Mucosa of gallbladder (tissue), 1 donor: Measurements from ENCODE around the gene RPL39. TPM values are rescaled to one million over a fixed set of nuclear protein-coding genes. Genes with fewer than 3 reads are reported as not detected.
"Not testable (repeated sequence)": the region's sequence is repeated elsewhere in the genome, so short reads cannot be mapped to it uniquely, and the experiment has no call there.

Experiments
- DNase-seq: peaks from one replicate; pipeline ENCODE4 v3.0.0-alpha.2; 2020; ENCODE audit warnings: low spot score
- total RNA-seq: library from RNA; stranded (reverse); gene quantifications from one replicate; pipeline ENCODE4 v1.2.1, GENCODE V29; 2021
- donor health status: DM: no; HTN: no; CAD: no.

RPL39 gene
- total RNA-seq, 1 donor from 2014 or later: 917 TPM

DNA sequence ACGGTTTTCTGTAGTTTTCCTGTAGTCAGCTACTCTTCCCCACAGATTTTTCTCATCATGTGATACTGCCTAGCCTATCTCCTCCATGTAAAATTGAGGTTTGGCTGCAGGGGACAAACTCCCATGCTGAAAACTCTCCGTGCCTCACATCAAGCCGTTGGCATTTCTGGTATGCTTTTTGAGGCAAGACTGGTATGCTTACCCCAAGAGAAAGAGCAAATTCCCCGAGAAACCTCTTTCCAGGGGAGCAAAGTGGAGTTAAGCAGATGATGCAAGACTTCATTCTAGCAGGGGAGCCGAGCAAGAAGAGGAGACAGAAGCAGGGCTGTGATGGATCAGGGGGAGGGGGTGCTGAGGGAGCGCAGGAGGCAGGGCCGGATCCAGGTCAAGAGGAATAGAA, 28.2 kb downstream of the RPL39 start:
- DNase-seq: no peak

DNA sequence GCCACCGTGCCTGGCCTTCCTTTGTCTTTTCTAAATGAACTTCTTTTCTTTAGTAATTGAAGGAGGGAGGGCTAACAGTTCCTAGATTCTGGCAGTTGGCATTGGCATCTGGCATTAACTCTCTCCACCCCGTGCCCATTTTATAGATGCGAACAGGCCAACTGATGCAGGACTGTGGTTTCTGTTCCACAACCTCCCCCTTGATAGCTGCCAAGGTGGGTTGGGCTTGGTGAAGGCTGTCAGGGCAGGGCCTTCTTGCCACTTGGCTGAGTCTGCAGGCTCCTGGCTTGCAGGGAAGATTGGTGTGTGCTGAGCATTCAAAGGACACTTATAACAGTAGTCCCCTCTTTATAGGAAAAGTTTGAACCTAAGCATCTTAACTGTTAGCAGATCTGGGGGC, 28.7 kb downstream of the RPL39 start:
- DNase-seq: no peak

DNA sequence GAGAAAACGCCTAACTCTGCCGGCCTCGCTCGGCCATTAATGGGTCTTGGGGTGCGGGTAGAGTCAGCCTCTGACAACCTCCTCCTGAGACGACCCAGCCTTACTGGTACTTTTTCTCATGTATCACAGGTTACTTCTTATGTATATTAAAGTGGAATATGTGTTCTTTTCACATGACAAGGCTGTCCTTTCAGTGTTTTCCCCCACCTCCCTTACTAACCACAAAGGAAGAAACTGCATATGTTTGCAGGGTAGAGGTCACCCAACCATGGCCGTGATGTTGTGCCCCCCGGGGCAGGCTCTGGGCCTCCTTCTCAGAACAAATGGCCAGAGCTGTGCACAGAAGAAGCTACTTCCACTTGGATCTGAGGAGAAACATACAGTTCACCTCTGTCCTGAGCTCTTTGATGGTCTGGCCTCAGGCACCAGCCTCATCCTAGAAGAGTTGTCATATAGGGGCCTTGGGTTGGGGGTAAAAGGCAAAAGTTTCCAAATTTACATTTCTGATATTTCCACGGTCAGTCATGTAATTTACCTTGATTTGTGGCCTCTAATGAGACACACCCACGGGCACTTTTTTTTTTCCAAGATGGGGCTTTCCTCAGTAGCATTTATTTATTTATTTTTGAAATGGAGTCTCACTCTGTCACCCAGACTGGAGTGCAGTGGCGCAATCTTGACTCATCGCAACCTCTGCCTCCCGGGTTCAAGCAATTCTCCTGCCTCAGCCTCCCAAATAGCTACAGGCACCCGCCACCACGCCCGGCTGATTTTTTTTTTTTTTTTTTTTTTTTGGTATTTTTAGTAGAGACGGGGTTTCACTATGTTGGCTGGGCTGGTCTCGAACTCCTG, 31.2 kb downstream of the RPL39 start:
- DNase-seq: no peak

DNA sequence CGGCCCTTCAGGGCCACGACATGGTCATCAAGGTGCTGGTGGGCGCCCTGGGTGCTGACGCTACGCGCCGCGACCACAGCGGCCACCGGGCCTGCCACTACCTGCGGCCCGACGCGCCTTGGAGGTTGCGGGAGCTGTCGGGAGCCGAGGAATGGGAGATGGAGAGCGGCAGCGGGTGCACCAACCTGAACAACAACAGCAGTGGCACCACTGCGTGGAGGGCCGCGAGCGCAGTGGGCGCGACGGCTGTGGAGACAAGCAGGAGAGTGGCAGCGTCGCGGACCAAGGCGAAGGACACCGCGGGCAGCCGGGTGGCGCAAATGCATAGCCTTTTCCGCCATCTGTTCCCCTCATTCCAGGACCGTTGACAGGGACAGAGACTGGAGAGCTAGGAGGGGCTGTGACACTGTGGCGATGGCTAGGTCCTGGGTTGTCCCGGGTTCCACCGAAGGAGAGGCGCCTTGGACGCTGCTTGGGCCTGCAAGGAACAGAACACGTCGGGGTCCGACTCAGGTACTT, 32.1 kb downstream of the RPL39 start:
- DNase-seq: no peak

DNA sequence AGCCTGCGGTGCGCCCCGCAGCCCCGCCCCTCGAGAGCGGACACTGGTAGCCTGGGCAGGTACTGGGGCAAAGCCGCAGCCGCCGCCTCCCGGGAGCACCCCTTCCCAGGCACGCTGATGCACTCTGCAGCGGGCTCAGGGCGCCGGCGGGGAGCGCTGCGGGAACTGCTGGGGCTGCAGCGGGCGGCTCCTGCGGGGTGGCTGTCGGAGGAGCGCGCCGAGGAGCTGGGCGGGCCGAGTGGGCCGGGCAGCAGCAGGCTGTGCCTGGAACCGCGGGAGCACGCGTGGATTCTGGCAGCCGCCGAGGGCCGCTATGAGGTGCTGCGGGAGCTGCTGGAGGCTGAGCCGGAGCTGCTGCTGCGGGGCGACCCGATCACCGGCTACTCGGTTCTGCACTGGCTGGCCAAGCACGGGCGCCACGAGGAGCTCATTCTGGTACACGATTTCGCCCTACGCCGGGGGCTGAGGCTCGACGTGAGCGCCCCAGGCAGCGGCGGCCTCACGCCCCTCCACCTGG, 32.6 kb downstream of the RPL39 start:
- DNase-seq: no peak

DNA sequence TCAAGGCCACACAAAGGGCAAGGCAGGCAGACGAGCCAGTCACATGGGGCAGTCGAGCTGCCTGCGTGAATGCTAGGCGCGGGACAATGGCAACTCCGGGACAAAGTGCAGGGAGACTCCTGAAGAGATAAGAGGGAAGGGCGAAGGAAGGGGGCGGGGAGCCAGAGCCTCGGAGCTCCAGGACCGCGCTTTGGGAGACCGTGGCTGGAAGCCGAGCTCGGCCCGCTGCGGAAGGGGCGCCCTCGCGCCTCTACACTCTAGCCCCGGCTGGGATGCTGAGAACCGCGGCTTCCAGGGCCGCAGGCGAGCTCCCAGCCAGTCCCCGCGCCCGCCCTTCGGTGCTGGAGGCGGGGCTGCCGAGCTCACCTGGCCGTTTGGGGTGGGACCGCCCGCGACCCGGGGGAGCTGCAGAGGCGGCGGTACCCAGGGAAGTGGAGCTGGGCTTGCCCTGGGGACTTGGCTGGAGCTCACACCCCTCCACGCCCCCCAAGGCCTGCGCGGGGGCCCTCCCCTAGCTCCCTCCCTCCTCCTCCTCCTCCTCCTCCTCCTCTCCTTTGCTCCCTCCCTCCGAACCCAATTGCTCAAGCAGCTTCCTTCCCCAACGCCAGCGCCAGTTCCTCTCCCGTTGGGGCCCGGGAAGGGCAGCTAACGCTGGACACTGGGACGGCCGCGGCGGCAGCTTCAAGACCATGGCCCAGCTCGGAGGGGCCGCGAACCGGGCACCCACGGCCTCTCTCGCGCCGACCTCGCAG, 33.3 kb downstream of the RPL39 start, which contains the start of gene SOWAHD:
Gene SOWAHD, plus strand, starts transcription at position 610 of the 752 bp plus-strand sequence. Its CDS starts 80 bp downstream, at position 690.
- DNase-seq: peak; percentile 70

DNA sequence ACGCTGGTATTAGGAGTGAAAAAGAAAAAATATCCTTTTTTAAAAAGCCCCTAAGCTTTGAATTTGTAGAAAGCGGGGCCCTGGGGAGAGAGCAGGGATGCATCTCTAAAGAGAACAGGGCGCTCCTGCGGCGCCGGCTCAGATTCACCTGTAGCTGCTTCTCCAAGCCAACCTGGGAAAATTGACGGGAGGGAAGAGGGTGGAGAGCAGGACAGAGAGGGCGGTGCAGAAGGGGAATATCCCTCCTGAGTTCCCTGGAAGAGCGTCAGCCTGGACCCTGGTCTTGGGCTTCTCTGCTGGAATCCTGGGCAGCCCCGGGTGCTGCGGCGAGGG, 33.8 kb downstream of the RPL39 start:
- no peak for DNase-seq

DNA sequence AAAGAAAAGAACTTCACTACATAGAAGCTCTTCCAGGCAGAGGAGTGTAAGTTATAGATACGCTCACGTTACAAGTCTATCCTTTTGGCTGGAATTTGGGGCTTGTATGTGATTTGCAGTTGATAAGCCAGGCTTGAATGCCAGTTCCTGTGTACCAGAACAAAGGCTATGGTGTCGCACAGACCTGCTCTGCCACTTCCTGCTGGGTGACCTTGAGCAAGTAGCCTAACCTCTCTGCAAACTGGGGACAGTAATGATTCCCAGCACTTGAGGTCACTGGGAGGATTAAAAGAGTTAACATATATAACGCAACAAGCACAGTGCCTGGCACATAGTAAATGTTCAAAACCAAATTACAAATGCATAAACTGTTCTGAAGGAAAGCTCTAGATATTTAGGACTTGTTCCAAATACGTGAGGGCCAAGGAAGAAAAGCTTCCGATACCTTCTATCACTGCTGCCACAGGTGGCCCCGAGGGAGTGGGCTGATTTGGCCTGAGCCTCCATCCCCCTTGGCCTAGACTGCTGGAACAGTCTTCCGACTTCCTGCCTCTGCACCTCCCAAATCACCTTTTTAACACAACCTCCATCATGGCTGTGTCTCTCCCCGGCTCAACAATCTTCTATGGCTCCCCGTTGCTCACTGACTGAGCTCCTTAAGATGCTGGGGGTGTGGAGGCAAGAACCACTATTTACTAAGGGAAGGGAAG, 34.3 kb downstream of the RPL39 start:
- DNase-seq: no peak

DNA sequence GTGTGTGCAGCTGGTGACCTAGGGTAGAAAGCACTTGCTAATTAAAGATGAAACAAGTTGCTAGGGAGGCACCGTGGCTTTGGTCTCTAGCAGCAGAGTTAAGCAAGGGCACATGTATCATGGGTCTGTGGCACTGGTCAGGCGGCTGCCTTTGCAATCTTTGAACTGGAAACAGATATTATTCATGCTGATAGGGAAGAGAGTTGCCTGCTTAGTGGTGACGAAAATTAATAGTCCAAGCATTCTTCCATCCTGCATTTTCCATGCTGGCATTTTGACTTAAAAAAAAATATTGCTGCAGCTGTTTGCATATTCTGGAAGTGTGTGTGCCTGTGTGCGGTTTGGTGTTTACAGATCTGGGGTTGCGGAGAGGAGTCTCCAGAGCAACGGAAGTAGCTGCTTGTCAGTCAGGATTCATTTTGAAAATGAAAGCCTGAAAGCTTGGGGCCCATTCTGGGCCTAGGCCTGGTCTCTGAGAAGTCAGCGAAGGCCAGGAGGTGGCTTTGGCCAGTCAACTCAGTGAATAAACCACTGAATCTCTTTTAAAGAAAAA, 35.4 kb downstream of the RPL39 start:
- DNase-seq: no peak

DNA sequence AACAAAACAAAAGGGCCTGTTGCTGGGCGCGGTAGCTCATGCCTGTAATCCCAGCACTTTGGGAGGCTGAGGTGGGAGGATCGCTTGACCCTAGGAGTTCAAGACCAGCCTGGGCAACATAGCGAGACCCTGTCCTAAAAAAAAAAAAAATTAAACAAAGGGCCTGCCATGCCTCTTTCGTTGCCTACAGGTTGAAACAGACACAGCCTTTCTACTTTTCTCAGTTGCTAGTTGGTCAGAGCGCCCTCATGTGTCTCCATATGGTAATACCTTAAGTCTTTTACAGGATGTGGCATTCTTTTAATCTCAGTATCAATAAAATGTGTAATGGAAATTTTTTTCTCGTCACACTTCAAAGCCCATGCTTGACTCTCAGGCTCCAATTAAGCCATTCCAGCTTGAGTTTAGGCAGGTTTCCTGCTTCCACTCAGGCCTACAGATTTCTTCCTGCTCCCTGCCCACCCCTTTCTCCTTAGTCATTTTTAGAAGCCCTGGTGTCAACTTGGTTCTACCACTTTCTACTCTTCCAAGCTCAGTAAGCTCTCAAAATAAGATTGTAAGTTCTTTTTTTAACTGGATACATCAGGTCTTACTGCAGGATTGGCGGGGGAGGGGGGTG, 37.7 kb downstream of the RPL39 start:
- DNase-seq: peak; percentile 30

DNA sequence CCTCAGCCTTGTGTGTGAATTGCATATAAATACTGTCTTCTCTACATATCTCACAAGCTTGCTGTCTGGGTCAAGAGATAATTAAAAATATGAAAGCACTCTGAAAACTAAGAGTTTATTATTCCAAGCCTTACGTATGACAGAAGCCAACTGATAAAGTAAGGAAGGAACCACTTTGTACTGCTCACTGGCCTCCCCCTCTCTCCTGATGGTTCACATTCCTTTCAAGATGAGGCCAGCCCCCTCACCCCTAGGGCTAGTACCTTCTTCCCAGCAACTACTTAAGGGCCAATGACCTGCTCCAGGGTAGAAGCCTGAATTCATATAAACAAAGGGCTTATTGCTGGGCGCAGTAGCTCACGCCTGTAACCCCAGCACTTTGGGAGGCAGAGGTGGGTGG, 38.4 kb downstream of the RPL39 start:
- no peak for DNase-seq

DNA sequence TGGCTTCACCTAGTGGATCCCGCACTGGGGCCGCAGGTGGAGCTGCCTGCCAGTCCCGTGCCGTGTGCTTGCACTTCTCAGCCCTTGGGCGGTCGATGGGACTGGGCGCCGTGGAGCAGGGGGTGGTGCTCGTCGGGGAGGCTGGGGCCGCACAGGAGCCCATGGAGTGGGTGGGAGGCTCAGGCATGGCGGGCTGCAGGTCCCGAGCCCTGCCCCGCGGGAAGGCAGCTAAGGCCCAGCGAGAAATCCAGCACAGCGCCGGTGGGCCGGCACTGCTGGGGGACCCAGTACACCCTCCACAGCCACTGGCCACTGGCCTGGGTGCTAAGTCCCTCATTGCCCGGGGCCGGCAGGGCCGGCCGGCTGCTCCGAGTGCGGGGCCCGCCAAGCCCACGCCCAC, 40.7 kb downstream of the RPL39 start:
- not testable (repeated sequence) for DNase-seq

DNA sequence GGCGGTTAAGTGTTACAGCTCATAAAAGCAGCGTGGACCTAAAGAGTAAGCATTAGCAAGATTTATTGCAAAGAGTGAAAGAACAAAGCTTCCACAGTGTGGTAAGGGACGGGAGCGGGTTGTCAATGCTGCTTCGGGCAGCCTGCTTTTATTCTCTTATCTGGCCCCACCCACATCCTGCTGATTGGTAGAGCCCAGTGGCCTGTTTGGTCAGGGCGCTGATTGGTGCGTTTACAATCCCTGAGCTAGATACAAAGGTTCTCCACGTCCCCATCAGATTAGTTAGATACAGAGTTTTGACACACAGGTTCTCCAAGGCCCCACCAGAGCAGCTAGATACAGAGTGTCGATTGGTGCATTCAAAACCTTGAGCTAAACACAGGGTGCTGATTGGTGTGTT, 41.3 kb downstream of the RPL39 start:
- DNase-seq: not testable (repeated sequence)

DNA sequence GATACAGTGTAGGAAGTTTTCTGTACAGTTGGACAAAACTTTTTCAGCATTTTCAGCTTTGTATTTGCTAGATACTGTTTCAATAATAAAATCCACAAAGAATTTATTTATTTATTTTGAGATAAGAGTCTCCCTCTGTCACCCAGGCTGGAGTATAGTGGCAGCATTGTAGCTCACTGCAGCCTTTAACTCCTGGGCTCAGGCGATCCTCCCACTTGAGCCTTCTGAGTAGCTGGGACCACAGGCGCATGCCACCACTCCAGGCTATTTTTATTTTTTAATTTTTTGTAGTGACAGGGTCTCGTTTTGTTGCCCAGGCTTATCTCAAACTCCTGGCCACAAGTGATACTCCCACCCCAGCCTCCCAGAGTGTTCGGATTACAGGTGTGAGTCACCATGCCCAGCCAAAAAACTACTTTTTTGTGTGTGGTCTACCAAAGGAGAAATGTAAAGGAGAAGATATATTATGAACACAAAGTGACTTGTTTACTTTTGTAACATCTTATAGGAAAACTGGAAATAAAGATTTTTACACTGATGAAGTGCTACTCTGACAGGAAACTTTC, 46.1 kb downstream of the RPL39 start:
- no peak for DNase-seq

DNA sequence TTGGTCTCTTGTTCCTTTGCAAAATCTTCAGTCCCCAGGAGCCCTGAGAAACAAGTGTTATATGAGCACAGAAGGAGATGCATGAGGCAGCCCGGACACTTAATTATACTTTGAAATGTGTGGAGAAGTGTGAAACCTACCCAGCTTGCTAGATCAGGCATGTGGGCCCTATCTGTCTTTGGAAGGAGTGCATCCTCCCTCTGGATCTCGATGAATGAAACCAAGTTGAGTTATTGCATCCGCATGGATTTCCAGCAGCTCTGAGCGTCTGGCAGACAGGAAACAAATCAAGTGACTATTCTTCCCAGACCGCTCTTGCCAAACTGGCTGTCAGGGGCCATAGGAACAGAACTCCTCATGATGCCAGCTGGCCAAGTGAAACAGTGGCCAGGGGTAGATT, 52.7 kb downstream of the RPL39 start:
- no peak for DNase-seq

Other genes with a start within 250 kb of the RPL39 start
- 18.4 TPM for gene STEEP1, start 226.2 kb downstream of the RPL39 start, total RNA-seq
- 49.5 TPM for gene UBE2A, start 217.1 kb downstream of the RPL39 start, total RNA-seq
- 8.3 TPM for gene NKRF, start 185.2 kb downstream of the RPL39 start, total RNA-seq
- gene SEPTIN6, start 98.5 kb downstream of the RPL39 start, total RNA-seq: 36.3 TPM
- gene SOWAHD, start 33.0 kb downstream of the RPL39 start, total RNA-seq: 4.7 TPM
- 7.3 TPM for gene UPF3B, start 61.3 kb upstream of the RPL39 start, total RNA-seq
- 14.0 TPM for gene RNF113A, start 80.1 kb upstream of the RPL39 start, total RNA-seq
- gene NDUFA1, start 80.2 kb upstream of the RPL39 start, total RNA-seq: 114 TPM
- gene AKAP14, start 104.3 kb upstream of the RPL39 start, total RNA-seq: not detected
- 7.1 TPM for gene NKAP, start 152.1 kb upstream of the RPL39 start, total RNA-seq